GM12875 (cell line): ENCODE results near the gene BBS5.

Experiments
- H3K4me3 ChIP-seq: one replicate; pipeline ENCODE4 v1.5.1; 2011; ENCODE audit warnings: low read depth, low read length, control low read depth
- TF ChIP-seq, protein P1 (sequence below): IDR thresholded peaks from 2 replicates; pipeline ENCODE4 v1.5.1; 2011; ENCODE audit warnings: low read depth, mild to moderate bottlenecking, control low read depth, inconsistent platforms, low read length, moderate library complexity, borderline replicate concordance; ENCODE audit not compliant: insufficient read depth

Gene BBS5

DNA sequence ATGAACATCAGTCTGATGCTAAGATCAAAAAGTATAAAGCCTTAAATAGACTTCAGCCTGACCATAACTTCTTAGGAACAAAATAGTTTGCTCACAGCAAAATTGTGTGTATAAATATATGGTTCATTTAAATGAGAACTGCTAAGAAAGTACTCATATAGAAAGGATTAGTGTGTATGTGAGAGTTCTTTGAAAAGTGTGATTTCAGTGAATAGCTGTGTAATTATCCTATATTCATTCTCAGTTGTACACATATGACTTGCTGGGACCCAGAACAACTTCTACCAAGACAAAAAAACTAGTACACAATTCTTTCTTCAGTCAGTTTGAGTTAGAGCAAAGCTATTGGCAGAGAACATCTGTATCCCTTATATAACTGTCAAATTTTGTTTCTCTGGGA is 7.2 kb downstream of the BBS5 start:
- TF ChIP-seq, protein P1, sequence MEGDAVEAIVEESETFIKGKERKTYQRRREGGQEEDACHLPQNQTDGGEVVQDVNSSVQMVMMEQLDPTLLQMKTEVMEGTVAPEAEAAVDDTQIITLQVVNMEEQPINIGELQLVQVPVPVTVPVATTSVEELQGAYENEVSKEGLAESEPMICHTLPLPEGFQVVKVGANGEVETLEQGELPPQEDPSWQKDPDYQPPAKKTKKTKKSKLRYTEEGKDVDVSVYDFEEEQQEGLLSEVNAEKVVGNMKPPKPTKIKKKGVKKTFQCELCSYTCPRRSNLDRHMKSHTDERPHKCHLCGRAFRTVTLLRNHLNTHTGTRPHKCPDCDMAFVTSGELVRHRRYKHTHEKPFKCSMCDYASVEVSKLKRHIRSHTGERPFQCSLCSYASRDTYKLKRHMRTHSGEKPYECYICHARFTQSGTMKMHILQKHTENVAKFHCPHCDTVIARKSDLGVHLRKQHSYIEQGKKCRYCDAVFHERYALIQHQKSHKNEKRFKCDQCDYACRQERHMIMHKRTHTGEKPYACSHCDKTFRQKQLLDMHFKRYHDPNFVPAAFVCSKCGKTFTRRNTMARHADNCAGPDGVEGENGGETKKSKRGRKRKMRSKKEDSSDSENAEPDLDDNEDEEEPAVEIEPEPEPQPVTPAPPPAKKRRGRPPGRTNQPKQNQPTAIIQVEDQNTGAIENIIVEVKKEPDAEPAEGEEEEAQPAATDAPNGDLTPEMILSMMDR: no peak
- no peak overlapping the region for H3K4me3 ChIP-seq

DNA sequence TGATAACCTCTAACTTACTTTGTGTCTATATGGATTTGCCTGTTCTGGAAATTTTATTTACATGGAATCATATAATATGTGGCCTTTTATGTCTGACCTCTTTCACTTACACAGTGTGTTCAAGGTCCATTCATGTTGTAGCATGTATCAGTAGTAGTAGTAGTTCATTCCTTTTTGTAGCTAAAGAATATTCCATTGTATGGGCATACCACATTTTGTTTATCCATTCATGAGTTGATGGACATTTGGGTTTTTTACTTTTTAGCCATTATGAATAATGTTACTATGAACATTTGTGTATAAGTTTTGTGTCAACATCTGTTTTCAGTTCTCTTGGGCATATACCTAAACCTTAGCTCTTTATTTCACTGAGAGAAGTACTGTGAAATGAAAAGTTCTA is 11.5 kb downstream of the BBS5 start:
- H3K4me3 ChIP-seq: no peak overlapping the region
- TF ChIP-seq, protein P1: no peak

DNA sequence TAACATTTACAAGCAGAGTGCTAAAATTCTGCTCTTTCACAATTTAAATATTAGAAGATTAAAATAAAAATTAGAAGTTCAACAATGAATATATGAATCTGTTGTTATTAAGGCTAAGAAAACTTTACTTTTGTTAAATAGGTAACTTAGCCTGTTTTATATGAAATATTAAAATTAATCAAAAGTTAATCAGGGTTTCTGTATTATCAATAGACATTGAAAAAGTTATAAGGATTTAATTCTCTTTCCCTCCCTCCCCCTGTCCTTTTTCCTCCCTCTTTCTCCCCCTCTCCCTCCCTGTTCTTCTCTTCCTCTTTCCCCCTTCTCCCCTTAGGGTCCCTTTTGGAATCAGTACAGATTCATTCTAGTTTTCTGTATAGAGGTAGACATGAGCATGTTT is 12.1 kb downstream of the BBS5 start:
- H3K4me3 ChIP-seq: no peak overlapping the region
- TF ChIP-seq, protein P1: no peak

DNA sequence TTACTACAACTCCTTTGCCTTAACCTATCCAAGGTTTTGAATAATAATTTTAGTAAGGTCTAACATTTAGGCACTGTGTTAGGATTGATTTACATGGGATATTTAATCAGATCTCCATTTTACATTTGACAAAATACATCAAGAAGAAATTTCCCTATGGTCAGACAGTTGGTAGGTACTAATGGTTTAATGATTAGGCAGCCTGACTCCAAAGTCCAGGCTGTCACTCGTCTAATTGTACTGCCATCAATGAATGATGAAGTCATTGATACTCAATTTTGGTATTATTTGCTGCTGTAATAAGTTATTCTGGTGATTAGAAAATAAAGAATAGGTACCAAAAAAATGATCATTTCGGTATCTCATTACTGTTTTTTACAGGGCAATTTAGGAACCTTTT is 14.1 kb downstream of the BBS5 start:
- no peak overlapping the region for H3K4me3 ChIP-seq
- TF ChIP-seq, protein P1: no peak

DNA sequence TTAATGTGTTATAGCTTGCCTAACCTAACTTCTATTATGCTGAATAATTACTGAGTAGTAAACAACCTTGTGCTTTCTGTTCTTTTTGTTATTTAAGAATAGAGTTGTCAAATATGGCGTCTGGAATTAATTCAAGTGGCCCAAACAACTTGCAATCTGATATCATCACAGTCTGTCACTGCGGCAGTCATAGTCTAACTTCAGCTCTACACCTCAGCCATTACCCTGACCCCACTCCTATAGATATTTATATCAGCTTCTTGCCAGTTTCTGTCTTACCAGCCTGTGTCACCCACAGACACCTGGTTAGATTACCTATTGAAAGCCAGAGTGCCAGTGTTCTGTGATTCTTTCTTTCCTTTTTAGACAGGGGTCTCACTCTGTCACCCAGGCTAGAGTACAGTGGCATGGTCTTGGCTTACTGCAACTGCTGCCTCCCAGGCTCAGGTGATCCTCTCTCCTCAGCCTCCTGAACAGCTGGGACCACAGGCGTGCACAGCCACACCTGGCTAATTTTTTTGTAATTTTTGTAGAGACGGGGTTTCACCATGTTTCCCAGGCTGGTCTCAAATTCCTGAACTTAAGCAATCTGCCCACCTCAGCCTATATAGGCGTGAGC is 16.1 kb downstream of the BBS5 start:
- TF ChIP-seq, protein P1: no peak
- H3K4me3 ChIP-seq: no peak overlapping the region

DNA sequence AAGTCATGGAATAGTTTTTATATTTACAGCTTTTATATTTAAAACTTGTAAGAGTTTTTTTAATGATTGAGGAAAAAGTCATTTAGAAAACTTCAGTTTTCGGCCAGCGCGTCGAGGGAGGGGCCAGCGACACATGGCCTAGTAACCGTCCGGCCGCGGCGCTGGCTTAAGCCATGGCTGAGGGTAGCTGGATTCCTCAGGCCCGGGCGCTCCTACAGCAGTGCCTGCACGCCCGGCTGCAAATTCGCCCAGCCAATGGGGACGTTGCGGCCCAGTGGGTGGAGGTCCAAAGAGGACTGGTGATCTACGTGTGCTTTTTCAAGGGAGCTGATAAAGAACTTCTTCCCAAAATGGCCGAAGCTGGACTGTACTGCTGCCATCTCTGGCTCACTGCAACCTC is 25.4 kb downstream of the BBS5 start:
- TF ChIP-seq, protein P1: no peak
- H3K4me3 ChIP-seq: no peak overlapping the region

DNA sequence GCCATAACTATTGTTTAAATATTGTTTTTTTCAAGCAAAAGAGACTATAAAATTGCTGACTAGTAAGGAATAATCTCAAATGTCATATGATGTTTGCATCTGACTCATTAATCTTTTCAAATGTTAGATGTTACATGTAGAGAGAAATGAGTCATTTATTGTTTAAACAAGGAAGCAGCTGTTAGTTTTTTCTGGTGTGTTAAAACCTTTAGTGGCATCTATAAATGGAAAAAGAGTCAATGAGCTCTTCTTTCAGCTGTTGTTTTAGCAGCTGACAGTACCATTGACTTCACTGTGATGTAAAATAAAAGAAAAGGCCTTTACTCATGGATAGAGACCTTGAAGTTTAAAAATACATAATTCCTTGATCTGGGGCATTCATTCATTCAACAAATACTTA is 28.4 kb downstream of the BBS5 start:
- TF ChIP-seq, protein P1: no peak
- no peak overlapping the region for H3K4me3 ChIP-seq
